Measurements from ENCODE around the gene INPP4B.

DNA sequence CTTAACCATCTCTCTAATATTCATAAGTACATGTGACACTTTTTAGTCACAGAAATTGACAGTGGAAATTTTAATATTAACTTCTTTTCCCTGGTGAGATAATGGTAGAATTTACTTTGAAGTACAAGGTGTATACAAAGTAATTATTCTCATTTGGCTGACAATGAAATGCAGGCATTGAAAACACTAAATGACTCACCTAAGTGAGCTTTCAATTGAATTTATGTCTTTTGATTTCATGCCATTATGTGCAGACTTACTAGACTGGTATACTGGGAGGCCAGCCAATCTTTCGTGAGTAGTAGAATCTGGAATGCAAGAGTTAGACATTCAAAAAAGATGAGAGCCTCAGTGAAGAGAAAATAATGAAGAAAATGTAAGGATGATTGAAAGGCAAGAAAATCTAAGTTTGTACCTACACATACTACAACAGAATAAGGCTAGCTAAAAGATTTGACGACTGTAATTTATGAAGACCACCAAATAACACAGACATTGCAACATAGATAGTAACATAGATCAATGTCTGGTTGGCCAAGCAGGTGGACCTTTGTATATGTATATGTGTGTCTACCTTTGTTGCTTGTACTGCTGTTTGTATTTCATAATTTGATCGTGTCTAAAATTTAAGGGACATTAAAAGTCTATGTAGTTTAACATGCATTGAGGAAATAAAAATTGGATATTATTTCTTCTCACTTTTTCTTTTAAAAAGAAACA, 750.1 kb downstream of the INPP4B start:
- TF ChIP-seq, protein P1, sequence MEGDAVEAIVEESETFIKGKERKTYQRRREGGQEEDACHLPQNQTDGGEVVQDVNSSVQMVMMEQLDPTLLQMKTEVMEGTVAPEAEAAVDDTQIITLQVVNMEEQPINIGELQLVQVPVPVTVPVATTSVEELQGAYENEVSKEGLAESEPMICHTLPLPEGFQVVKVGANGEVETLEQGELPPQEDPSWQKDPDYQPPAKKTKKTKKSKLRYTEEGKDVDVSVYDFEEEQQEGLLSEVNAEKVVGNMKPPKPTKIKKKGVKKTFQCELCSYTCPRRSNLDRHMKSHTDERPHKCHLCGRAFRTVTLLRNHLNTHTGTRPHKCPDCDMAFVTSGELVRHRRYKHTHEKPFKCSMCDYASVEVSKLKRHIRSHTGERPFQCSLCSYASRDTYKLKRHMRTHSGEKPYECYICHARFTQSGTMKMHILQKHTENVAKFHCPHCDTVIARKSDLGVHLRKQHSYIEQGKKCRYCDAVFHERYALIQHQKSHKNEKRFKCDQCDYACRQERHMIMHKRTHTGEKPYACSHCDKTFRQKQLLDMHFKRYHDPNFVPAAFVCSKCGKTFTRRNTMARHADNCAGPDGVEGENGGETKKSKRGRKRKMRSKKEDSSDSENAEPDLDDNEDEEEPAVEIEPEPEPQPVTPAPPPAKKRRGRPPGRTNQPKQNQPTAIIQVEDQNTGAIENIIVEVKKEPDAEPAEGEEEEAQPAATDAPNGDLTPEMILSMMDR (IDR thresholded peaks at IDR 0.05) = no peak
- no peak for TF ChIP-seq EZH2 (IDR thresholded peaks at IDR 0.05; ENCODE audit: borderline replicate concordance, insufficient read depth, low read depth, low read length, poor library complexity, severe bottlenecking)

All from B cell (primary cell).